GM18505 (cell line): Measurements from ENCODE around the gene CD151.

Source experiments
- ATAC-seq: cut with Tn5 transposase; IDR thresholded peaks from one replicate; pipeline ENCODE4 v1.9.1; 2021; ENCODE audit not compliant: unreplicated experiment
- POLR2A ChIP-seq: IDR thresholded peaks from 4 replicates; pipeline ENCODE4 v1.6.1; 2011; ENCODE audit warnings: borderline replicate concordance; ENCODE audit not compliant: insufficient read depth, insufficient read length; ENCODE audit errors: extremely low read depth

Gene CD151

DNA sequence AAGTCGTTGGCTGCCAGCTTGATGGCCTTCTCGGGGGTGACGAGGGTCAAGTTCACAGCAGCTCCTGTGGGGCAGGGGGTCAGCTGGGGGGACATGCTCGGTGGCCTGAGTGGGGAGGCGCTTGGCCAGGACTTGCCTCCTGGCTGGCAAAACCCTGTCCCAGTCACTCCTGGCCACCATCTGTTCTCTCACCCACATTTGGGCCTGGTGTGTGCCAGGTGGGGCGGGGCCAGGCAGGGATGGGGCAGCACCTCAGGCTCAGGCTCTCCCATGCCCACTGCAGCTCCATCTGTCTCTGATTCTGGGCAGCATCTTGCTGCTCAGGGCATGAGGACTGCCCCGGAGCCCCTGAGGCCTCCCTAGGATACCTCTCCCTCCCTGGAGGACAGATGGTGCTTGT, 39.2 kb upstream of the CD151 start:
- no peak for TF ChIP-seq POLR2A
- ATAC-seq: no peak

DNA sequence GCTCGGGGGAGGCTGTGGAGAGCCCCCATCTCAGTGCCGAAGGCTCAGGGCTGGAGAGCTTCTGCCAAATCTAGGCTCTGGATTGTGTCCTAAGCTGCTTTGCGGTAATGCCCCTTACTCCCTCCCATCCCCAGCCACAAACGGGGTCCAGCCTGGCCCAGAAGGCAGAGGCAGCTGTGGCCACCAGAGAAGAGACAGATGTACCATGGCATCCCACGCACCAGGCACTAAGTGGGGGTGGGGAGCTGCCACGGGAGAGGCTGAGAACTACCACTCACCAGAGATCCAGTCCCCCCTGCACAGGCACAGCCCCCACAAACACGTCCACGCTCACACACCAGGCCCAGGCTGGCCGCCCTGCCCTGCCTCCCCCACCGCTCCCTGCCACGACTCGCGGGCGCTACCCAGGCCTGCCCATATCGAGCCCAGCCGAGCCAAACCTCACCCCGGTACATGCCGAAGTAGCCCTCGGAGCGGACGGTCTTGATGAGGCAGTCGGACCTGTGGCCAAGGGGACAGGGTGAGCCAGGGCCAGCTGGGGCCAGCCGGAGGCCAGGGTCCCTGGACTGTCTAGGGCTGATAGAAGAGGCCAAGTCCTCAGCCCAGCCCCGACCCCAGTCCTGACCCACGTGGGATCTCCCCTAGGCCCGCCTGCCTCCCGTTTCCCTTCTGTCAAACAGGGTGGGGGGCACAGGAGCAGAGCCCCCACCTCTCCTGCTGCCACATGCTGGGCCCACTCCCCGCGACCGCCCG, 38.6 kb upstream of the CD151 start:
- TF ChIP-seq POLR2A: no peak
- no peak for ATAC-seq

DNA sequence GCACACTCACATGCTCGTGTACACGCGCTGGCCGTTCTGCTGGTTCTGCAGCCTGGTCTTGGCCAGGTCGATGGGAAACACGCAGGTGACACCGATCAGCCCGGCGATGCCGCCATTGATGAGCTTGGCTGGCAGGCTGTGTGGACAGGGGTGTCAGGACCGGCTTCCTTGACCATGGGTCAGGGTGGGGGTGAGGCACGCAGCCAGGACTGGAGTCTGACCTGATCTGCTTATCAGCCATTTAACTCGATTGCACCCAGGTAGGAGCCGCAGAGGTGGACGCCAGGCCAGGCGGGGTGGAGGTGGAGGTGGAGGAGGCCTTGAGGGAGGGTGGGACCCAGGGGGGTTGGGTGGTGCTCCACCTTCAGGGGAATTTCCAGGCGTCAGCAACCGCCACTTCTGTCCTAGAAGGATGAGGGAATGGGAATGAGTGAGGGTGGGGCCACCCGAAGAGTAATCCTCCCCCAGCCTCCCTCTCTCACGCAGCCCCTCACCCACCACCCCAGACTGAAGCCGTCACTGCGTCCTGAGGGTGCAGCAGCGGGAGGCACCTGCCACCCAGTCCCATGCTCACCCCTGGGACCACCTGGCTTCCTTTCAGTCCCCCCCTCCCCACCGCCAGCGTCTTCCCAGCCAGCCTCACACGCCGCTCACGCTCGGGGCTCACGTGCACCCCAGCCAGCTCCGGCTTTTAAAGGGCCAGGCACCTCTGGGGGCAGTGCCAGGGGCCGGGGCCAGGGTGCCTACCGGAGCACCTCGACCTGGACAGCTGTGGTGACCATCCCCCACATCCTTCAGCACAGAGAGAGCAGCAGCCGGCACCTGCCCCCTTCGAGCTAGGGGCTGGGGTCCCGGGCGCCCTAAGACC, 37.8 kb upstream of the CD151 start:
- ATAC-seq: no peak
- TF ChIP-seq POLR2A: no peak

DNA sequence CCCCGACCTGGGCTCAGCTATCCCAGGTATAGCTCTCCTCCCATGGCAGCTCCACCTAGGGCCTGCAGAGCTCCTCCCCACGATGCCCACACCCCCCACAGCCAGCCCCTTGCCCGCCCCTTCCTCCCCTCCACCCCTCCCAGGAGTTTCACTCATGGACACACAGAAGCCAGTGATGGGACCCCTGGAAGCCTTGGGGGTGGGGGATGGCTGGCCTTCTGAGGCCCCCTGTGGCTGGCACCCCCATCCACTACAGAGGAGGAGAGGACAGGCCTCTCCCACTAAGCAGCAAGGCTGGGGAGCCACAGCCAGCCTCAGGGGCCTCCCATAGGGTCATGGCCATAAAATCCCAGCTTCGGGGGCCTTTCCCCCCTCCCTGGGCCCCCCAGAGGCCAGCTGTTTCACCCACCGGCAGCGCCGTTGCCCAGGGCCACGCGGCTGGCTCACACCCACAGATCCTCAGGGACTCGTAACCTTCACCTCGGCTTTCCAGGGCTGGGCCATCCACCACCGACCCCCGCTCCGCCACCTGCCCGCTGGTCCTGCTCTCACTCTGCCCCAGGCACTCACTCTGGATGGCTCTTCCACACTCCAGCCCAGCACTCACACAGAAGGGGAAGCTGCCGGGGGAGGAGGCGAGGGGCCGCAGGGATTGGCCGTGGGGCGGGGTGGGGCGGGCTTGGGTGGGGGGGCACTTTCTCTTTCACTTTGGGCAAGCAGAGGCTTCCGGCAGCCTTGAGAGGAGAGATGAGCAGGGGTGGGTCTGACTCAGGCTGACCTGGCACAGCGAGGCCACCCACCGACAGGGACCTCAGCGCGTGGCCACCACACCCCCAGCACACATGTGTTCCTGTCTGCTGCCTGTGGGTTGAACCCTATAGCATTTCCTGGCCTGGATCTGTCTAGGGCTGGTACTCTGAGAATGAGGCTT, 36.9 kb upstream of the CD151 start:
- no peak for ATAC-seq

DNA sequence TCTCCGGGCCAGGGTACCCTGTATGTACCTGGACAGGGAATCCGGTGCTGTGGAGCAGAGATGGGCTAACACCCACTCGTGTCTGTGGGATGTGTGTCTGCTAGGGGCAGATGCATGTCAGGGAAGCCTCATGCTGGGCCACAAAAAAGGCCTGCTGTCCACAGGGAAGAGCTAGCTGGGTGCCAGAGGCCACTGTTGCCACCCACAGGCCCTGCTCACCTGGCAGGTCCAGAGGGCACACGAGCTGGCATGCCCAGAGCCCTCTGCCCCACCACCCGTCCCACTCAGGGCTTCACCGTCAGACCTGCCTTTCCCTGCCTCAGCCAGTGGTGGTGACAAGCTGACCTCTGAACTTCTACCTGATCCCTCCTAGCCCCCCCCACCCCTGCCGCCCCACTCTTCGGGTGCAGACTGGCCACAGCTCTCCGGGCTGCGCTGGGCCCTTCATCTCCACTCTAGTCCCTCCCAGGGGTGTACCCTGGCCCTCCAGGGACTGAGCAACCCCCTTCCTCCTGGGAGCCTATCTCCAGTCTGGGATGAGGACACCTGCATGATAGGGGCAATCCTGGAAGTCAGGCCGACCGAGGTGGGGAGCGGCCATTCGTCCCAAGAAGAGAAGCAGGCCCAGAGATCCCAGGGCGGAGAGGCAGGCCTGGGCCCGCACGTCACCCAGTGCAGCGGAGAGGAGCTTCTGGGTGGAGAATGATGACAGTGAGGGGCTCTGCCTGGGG, 36.0 kb upstream of the CD151 start:
- no peak for ATAC-seq
- TF ChIP-seq POLR2A: no peak

More for the DNA sequence above, 36.9 kb upstream of the CD151 start:
- TF ChIP-seq POLR2A: peak; percentile 43

DNA sequence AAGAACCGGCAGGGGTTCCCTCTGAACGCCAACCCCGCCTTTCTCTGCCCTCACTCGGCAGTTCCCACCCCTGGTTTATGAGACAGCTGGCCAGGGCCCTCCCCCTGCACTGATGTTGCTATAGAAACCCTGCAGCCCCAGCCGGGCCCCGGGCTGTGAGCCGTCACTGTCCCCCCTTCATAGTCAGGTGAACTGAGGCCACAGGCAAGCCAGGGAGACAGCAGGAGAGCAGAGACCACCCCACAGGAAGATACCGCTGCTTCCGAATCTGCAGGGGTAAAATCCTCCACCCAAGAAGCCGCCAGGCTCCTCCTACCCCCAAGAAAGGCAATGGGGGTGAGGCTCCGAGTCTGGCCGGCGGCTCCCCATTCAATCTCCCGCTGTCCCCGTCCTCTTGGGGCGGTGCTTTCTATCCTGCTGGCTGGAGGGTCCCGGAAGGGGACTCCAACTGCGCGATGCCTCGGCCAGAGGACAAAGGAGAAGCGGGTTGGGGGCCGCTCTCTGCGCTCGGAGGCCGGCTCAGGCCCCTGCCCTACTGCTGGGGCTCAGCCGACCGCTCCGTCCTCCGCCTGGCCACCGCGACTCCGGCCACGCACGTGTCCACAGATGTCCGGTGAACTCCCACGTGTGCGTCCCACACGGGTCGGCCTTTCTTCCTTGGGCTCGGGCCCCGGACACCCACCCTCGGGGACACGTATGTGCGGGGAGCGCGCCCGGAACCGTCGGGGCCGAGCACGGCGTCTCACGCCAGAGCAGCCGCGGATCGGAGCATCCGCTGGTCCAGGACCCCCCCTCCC, 35.3 kb upstream of the CD151 start:
- TF ChIP-seq POLR2A: no peak
- ATAC-seq: peak; percentile 33

DNA sequence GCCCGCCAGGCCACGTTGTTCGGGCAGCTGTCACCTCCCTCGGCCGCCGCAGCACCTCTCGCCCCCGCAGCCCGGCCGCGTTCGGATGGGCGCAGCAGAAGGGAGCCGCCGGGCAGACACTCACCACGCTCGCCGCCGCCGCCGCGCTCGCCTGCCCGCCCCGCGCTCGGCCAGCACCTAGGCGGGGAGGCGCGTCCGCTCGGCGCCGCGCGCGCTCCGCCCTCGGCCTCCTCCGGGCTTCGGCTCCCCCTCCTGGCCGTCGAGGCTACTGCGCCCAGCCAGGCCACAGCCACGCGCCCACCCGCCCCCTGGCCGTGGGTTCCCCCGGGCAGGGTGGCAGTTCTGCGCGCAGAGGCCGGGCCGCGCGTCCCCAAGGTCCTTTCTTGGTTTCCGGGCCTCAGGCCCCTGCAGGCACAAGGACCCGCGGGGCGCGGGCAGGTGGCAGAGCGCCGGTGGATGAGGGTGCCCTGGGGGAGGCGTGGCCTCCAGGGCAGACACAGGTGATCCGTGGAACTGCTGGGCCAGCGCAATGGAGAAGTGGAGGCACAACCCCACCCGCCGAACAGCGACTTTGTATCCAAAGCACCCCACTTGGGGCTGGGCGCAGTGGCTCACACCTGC, 34.5 kb upstream of the CD151 start, which contains the start of gene SLC25A22:
Gene SLC25A22, minus strand, starts transcription at position 189 of the 621 bp plus-strand sequence. CDS start 3,275 bp downstream, outside the sequence.
- ATAC-seq: peak; percentile 66
- peak; percentile 61 for TF ChIP-seq POLR2A

DNA sequence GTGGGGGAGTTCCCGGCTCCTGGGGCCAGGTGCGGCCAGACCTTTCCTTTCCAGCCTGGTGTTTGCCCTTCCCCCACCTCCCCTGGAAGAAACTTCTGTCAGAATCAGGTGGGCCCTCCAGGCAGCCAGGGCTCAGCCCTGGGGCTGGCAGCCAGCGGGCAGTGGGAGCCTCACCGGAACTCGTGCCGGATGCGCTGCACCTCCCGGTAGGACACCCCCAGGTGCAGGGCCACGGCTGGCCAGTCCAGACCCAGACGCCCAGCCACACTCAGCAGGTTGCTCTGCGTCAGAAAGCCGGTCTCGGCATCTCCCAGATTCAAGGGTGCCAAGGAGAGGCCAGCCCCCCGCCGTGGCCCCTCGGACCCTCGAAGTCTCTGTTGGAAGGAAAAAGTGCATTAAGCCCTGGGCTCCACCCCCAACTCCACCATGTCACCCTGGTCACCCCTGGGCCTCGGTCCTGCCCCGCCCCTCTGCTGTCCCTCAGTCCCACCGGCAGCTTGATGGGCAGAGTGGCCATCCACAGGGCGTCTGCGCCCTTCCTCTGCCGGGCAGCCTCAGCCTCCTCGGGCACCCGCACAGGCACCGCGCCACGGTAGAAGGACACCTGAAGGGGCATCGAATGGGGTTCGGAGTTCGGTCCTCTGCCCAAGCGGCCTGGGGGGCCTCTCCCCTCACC, 33.0 kb upstream of the CD151 start:
- ATAC-seq: no peak
- no peak for TF ChIP-seq POLR2A

DNA sequence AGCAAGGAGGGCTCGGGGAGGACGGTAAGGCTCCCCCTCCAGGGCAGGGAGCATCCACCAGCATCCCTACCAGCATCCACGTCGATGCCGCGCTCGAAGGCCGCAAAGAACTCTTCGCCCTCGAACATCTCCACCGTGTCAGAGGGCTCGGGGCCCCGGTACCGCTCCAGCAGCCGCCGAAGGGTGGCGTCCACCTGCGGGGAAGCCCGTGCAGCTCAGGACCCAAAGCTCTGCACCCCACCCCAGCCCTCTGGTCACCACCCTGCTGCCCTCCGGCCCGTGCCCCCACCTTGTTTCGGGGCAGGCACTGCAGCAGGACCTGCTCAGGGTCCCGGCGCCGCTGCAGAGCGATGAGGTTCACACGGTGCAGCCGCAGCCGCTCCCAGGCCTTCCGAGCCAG, 32.3 kb upstream of the CD151 start:
- TF ChIP-seq POLR2A: no peak
- ATAC-seq: no peak

DNA sequence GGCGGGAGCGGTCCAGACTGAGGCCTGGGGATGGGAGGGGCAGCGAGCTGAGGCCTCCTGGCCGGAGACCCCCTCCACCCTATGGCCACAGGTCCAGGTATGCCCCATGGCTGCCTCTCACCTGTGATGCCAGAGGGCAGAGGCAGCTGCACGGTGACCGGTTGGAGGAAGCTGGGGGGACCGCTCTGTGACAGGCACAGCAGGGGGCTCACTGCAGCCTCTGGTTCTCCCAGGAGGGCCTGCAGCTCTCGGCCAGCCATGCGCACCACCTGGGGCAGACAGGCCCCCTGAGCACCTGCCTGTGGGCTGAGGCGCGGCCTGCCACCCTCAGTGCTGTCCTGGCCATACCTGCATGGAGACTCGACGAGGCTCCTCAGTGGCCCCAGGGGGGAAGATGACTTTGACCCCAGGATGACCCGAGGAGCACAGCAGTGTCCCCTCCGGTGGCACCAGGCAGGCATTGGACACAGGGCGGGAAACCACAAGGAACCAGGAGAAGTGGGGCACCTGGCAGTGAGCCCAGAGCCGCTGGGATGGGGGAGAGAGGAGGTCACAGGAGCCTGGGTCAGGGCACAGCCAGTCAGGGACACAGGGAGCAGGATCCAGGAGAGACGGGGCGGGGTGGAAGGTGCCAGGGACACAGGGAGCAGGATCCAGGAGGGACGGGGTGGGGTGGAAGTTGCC, 31.5 kb upstream of the CD151 start:
- ATAC-seq: no peak
- no peak for TF ChIP-seq POLR2A
